Activated naive CD4-positive, alpha-beta T cell treated with anti-CD3 and anti-CD28 coated beads for 36 hours (primary cell): ENCODE results near the gene BCL2L14. TPM values are rescaled to one million over a fixed set of nuclear protein-coding genes. Genes with fewer than 3 reads are reported as not detected.

Experiments used
- CTCF ChIA-PET: fragments of 350-600 bp; sonication (Branson Sonifier 250); formaldehyde crosslinking; loops from one replicate; lab custom pipeline; 2021; ENCODE audit warnings: antibody characterized with exemption; lab: Charles Lee
- DNase-seq: peaks from one replicate; pipeline ENCODE4 v3.0.0-alpha.2; 2020
- H3K27ac Mint-ChIP-seq: one replicate; pipeline ENCODE4 v1.8.0; 2021; ENCODE audit warnings: mild to moderate bottlenecking, mixed read lengths
- H3K27me3 Mint-ChIP-seq: one replicate; pipeline ENCODE4 v1.8.0; 2021; ENCODE audit warnings: low read depth, mixed read lengths
- H3K36me3 Mint-ChIP-seq: one replicate; pipeline ENCODE4 v1.8.0; 2021; ENCODE audit warnings: low read depth, mixed read lengths
- H3K4me1 Mint-ChIP-seq: one replicate; pipeline ENCODE4 v1.8.0; 2021; ENCODE audit warnings: low read depth, mixed read lengths
- H3K4me3 Mint-ChIP-seq: one replicate; pipeline ENCODE4 v1.8.0; 2021; ENCODE audit warnings: mild to moderate bottlenecking, moderate library complexity, mixed read lengths
- H3K9me3 Mint-ChIP-seq: one replicate; pipeline ENCODE4 v1.8.0; 2021; ENCODE audit warnings: mixed read lengths
- intact Hi-C: fragments of 100-400 bp; cut with micrococcal nuclease; formaldehyde crosslinking; loops from one replicate; pipeline ENCODE4 v1.15.1; 2023
- total RNA-seq, 2 experiments: library from RNA; stranded (reverse); gene quantifications; one replicate each; pipeline ENCODE4 v1.2.3, GENCODE V29; 2021

The BCL2L14 gene
- total RNA-seq, 2 experiments from 2014 or later, result 19.4 to 21.8 TPM

- CTCF ChIA-PET, result interaction anchor here (0.5 to 6.1 kb wide), 52 partner anchors 12 to 574 kb away, joined by 3 to 110 read pairs (median 4); partner anchors contain the start of gene ETV6
- Mint-ChIP-seq H3K36me3 (no peaks in the 10 kb centered on the region), H3K4me3 (no peak overlapping the region), H3K9me3 (no peaks in the 10 kb centered on the region), H3K27ac (no peak overlapping the region), H3K4me1 (peaks cover 41% of the 10 kb centered on the region), H3K27me3 (no peaks in the 10 kb centered on the region)
- intact Hi-C loops, result loop anchor here (1.0 to 5.0 kb wide), 11 partner anchors 25 to 547 kb away; no protein-coding TSS in a partner anchor
- DNase-seq, result no peak
Measured at GRCh38 chr12:12033824-12034223, 36.9 kb upstream of the BCL2L14 start.

DNA sequence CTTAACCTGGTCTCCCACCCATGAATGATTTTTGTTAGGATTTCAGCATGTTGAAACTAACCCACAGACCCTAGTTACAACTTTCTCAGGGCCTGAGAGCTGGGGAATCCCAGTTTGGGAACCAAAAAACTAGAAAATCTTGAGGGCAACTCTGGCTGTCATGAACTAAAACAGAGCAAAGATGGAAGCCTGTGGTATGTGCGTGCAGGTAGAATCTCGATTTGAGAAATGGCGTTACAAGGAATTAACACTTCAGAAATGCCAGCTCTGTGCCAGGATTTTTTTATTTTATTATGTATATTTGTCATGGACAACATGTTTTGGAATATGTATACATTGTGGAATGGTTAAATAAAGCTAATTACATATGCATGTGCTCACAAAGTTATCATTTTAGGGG, 36.4 kb upstream of the BCL2L14 start:
- Mint-ChIP-seq H3K9me3 (no peaks in the 10 kb centered on the region), H3K4me3 (no peak overlapping the region), H3K27ac (no peak overlapping the region), H3K36me3 (no peaks in the 10 kb centered on the region), H3K27me3 (no peaks in the 10 kb centered on the region), H3K4me1 (peaks cover 36% of the 10 kb centered on the region)
- no peak for DNase-seq
- CTCF ChIA-PET, result interaction anchor here (0.6 to 6.1 kb wide), 23 partner anchors 12 to 489 kb away, joined by 3 to 110 read pairs (median 4); partner anchors contain the start of gene LRP6
- intact Hi-C loops, result loop anchor here (5.0 kb wide), 2 partner anchors 157 to 547 kb away; no protein-coding TSS in a partner anchor

DNA sequence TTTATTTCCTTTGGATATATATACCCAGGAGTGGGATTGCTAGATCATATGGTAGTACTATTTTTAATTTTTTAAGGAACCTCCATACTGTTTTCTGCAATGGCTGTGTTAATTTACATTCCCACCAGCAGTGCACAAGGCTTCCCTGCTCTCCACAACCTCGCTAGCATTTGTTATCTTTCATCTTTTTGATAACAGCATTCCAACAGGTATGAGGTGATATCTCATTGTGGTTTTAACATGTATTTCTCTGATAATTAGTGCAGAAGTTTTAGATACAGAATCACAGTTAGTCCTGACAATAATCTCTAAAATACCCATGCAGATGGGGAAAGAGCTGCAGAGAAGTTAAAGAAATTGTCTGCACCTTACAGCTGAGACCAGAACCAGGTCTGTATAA, 35.5 kb upstream of the BCL2L14 start:
- H3K4me3 Mint-ChIP-seq, result no peak overlapping the region
- CTCF ChIA-PET, result interaction anchor here (0.6 to 6.1 kb wide), 4 partner anchors 26 to 293 kb away, joined by 3 to 60 read pairs (median 20); no protein-coding TSS in a partner anchor
- intact Hi-C loops, result no loop called here
- no peaks in the 10 kb centered on the region for H3K9me3 Mint-ChIP-seq
- no peak overlapping the region for H3K27ac Mint-ChIP-seq
- DNase-seq, result no peak
- H3K36me3 Mint-ChIP-seq, result no peaks in the 10 kb centered on the region
- peaks cover 29% of the 10 kb centered on the region for H3K4me1 Mint-ChIP-seq
- no peaks in the 10 kb centered on the region for H3K27me3 Mint-ChIP-seq

DNA sequence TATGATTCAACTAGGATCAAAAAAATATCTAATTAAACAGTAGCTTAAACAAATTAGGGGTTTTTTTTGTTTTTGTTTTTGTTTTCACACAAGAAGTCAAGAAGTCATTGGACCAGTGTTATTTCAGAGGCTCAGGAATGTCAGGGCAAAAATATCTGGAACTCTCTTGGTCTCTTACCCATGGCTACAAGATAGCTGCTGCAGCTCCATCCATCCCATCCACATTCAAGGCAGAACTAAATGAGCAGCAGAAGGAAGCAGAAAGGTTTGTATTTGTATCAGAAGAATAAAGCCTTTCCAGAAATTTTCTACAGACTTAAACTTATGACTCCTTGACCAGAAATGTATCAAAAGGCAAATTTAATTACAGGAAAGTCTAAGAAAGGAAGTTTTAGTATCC, 33.8 kb upstream of the BCL2L14 start:
- Mint-ChIP-seq H3K9me3 (no peaks in the 10 kb centered on the region), H3K4me3 (no peak overlapping the region), H3K27me3 (no peaks in the 10 kb centered on the region), H3K27ac (peak overlapping the region; percentile 43), H3K4me1 (peaks cover 26% of the 10 kb centered on the region), H3K36me3 (no peaks in the 10 kb centered on the region)
- intact Hi-C loops, result loop anchor here (1.0 to 2.0 kb wide), 6 partner anchors 34 to 667 kb away; partner anchors contain the start of gene ETV6
- no peak for DNase-seq
- CTCF ChIA-PET, result interaction anchor here (0.7 to 4.6 kb wide), 11 partner anchors 9 to 1155 kb away, joined by 3 to 36 read pairs (median 4); partner anchors contain the start of gene BCL2L14

- Mint-ChIP-seq H3K9me3 (no peaks in the 10 kb centered on the region), H3K4me3 (no peak overlapping the region), H3K27me3 (no peaks in the 10 kb centered on the region), H3K4me1 (peaks cover 11% of the 10 kb centered on the region), H3K27ac (no peak overlapping the region), H3K36me3 (no peaks in the 10 kb centered on the region)
- DNase-seq, result no peak
- intact Hi-C loops, result no loop called here
- CTCF ChIA-PET, result no interaction called here
Measured at GRCh38 chr12:12039897-12040296, 30.8 kb upstream of the BCL2L14 start.

GRCh38 chr12:12046401-12046800, 24.3 kb upstream of the BCL2L14 start:
- CTCF ChIA-PET, result interaction anchor here (1.5 kb wide), 1 partner anchor 10 kb away, joined by 3 read pairs; no protein-coding TSS in a partner anchor
- Mint-ChIP-seq H3K9me3 (no peaks in the 10 kb centered on the region), H3K4me3 (no peak overlapping the region), H3K4me1 (no peaks in the 10 kb centered on the region), H3K36me3 (no peaks in the 10 kb centered on the region), H3K27ac (no peak overlapping the region), H3K27me3 (no peaks in the 10 kb centered on the region)
- no peak for DNase-seq
- intact Hi-C loops, result no loop called here

GRCh38 chr12:12047682-12048081, 23.1 kb upstream of the BCL2L14 start:
- CTCF ChIA-PET, result no interaction called here
- no peaks in the 10 kb centered on the region for H3K9me3 Mint-ChIP-seq
- H3K27me3 Mint-ChIP-seq, result no peaks in the 10 kb centered on the region
- H3K4me3 Mint-ChIP-seq, result no peak overlapping the region
- DNase-seq, result no peak
- intact Hi-C loops, result no loop called here
- H3K27ac Mint-ChIP-seq, result no peak overlapping the region
- H3K4me1 Mint-ChIP-seq, result no peaks in the 10 kb centered on the region
- H3K36me3 Mint-ChIP-seq, result no peaks in the 10 kb centered on the region

DNA sequence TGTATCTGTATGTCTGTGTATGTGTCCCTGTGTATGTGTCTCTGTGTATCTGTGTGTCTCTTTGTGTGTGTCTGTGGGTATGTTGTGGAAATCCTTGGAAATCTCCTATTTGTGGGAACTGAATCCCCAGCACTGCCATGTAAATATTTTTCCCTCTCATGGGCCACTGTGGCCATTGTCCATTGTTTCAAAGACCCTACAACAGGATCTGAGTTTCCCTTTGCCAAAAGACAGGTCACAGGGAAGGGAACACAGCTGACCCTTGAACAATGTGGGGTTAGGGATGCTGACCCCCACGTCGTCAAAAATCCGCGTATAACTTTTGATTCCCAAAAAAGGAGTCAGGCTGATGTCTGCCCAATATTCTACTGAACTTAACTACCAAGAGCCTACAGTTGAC, 22.5 kb upstream of the BCL2L14 start:
- H3K4me1 Mint-ChIP-seq, result no peaks in the 10 kb centered on the region
- no peaks in the 10 kb centered on the region for H3K27me3 Mint-ChIP-seq

GRCh38 chr12:12048714-12049113, 22.0 kb upstream of the BCL2L14 start:
- no peaks in the 10 kb centered on the region for H3K9me3 Mint-ChIP-seq
- intact Hi-C loops, result no loop called here
- no peak for DNase-seq
- H3K36me3 Mint-ChIP-seq, result no peaks in the 10 kb centered on the region
- no peaks in the 10 kb centered on the region for H3K4me1 Mint-ChIP-seq
- CTCF ChIA-PET, result no interaction called here
- H3K4me3 Mint-ChIP-seq, result no peak overlapping the region
- H3K27me3 Mint-ChIP-seq, result no peaks in the 10 kb centered on the region
- no peak overlapping the region for H3K27ac Mint-ChIP-seq

More for the DNA sequence above, 22.5 kb upstream of the BCL2L14 start:
- H3K9me3 Mint-ChIP-seq, result no peaks in the 10 kb centered on the region
- no peak overlapping the region for H3K27ac Mint-ChIP-seq
- no peak for DNase-seq
- intact Hi-C loops, result no loop called here
- no peaks in the 10 kb centered on the region for H3K36me3 Mint-ChIP-seq
- H3K4me3 Mint-ChIP-seq, result no peak overlapping the region
- CTCF ChIA-PET, result no interaction called here

DNA sequence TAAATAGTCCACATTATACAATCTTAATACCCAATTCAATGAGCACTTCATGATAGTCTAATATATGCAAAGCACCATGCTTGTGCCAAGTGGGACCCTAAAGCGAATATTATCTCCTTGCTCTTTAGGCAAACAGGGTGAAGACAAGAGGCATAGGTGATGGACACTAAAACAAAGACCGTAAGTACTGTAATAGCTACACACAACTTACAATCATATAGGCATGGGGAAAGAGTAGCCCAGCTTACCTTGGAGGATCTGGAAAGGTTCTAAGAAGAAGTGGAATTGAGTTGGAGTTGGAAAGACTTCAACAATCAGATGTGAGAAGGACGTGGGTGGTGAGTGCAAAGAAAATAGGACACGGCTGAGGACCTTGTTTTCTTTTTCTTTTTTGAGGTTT, 19.1 kb upstream of the BCL2L14 start:
- no peaks in the 10 kb centered on the region for H3K4me1 Mint-ChIP-seq
- no peak overlapping the region for H3K4me3 Mint-ChIP-seq
- no peaks in the 10 kb centered on the region for H3K36me3 Mint-ChIP-seq
- no peaks in the 10 kb centered on the region for H3K9me3 Mint-ChIP-seq
- DNase-seq, result no peak
- CTCF ChIA-PET, result interaction anchor here (1.4 kb wide), 1 partner anchor 18 kb away, joined by 3 read pairs; no protein-coding TSS in a partner anchor
- H3K27me3 Mint-ChIP-seq, result no peaks in the 10 kb centered on the region
- no peak overlapping the region for H3K27ac Mint-ChIP-seq
- intact Hi-C loops, result no loop called here

GRCh38 chr12:12054993-12055392, 15.7 kb upstream of the BCL2L14 start:
- CTCF ChIA-PET, result no interaction called here
- no peaks in the 10 kb centered on the region for H3K27me3 Mint-ChIP-seq
- no peaks in the 10 kb centered on the region for H3K36me3 Mint-ChIP-seq
- H3K27ac Mint-ChIP-seq, result no peak overlapping the region
- DNase-seq, result no peak
- intact Hi-C loops, result no loop called here
- no peaks in the 10 kb centered on the region for H3K9me3 Mint-ChIP-seq
- no peak overlapping the region for H3K4me3 Mint-ChIP-seq
- H3K4me1 Mint-ChIP-seq, result no peaks in the 10 kb centered on the region

DNA sequence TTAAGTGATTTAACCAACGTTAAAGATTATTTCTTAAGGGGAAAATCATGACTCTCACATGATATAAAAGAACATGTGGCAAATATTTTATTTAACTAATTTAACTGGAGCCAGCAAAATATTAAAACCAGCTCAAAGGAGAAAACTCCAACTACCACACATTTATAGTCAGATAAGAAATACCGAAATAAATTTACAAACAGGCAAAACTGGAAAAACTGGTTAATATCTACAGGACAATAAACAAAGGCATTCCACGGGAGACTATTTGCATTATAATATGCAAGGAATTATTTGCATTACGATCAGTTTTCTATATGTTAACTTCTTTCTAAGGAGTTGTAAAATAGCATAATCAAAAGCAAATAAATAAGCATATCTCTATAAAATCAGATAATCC, 13.8 kb upstream of the BCL2L14 start:
- H3K4me3 Mint-ChIP-seq, result no peak overlapping the region
- H3K27ac Mint-ChIP-seq, result no peak overlapping the region
- H3K36me3 Mint-ChIP-seq, result no peaks in the 10 kb centered on the region
- intact Hi-C loops, result no loop called here
- CTCF ChIA-PET, result interaction anchor here (0.6 to 0.8 kb wide), 2 partner anchors 186 to 272 kb away, joined by 3 to 4 read pairs; no protein-coding TSS in a partner anchor
- no peaks in the 10 kb centered on the region for H3K27me3 Mint-ChIP-seq
- no peaks in the 10 kb centered on the region for H3K9me3 Mint-ChIP-seq
- no peak for DNase-seq
- H3K4me1 Mint-ChIP-seq, result no peaks in the 10 kb centered on the region

DNA sequence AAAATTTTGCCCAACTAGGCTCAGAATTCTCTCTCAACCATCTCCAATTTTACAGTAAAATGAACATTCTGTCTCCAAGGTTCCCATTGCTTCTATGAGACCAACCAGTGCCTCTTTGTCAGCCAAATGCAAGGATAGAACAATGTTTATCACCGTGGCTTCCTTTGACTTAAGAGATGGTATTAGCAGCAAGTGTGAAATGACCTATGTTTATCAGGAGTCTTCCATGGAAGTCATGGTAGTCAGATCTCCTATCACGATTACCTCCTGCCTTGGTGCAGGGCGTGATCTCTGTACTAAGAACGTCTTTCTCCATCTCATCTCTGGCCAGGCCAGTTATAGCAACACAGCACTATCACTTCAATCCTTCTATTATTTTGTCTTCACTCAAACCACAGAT, 6.1 kb upstream of the BCL2L14 start:
- CTCF ChIA-PET, result interaction anchor here (0.6 kb wide), 1 partner anchor 1435 kb away, joined by 3 read pairs; no protein-coding TSS in a partner anchor
- peaks cover 4% of the 10 kb centered on the region for H3K4me1 Mint-ChIP-seq
- H3K27me3 Mint-ChIP-seq, result no peaks in the 10 kb centered on the region
- intact Hi-C loops, result no loop called here
- no peak for DNase-seq
- H3K9me3 Mint-ChIP-seq, result no peaks in the 10 kb centered on the region
- no peak overlapping the region for H3K27ac Mint-ChIP-seq
- no peaks in the 10 kb centered on the region for H3K36me3 Mint-ChIP-seq
- no peak overlapping the region for H3K4me3 Mint-ChIP-seq
